22Rv1 (cell line): ENCODE results near the gene CD6.

Source experiments
- CTCF ChIP-seq: fragments of 450-650 bp; IDR thresholded peaks from 2 replicates; pipeline ENCODE4 v1.5.1; 2017; ENCODE audit warnings: mild to moderate bottlenecking
- ZFX ChIP-seq: fragments of 450-650 bp; IDR thresholded peaks from 2 replicates; pipeline ENCODE4 v1.6.1; 2017; ENCODE audit warnings: antibody characterized with exemption, borderline replicate concordance

- TF ChIP-seq CTCF = no peak
- no peak for TF ChIP-seq ZFX
These were observed 21.5 kb upstream of the CD6 start for GRCh38 chr11:60950024-60950423.
